ENCODE data around the gene SNURF.

DNA sequence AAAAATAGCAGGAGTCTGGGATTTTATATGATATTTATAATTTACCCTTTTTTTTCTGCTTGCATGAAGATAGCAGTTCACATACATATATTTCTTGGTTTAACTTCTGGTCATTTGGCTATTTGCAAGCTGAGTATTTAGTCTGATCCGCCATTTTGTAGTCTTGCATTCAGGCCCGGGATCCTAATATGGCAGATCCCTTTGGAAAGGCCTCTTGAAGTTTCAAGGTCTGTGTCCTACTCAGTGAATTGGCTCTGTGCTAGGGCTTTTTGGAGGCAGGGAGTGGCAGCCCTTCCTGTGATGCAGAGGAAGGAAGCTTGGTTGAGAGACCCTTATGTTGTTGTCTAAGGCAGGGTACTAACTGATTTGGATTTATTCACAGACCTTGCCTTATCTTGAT is 2.9 kb downstream of the SNURF start:
- TF ChIP-seq, protein P1, sequence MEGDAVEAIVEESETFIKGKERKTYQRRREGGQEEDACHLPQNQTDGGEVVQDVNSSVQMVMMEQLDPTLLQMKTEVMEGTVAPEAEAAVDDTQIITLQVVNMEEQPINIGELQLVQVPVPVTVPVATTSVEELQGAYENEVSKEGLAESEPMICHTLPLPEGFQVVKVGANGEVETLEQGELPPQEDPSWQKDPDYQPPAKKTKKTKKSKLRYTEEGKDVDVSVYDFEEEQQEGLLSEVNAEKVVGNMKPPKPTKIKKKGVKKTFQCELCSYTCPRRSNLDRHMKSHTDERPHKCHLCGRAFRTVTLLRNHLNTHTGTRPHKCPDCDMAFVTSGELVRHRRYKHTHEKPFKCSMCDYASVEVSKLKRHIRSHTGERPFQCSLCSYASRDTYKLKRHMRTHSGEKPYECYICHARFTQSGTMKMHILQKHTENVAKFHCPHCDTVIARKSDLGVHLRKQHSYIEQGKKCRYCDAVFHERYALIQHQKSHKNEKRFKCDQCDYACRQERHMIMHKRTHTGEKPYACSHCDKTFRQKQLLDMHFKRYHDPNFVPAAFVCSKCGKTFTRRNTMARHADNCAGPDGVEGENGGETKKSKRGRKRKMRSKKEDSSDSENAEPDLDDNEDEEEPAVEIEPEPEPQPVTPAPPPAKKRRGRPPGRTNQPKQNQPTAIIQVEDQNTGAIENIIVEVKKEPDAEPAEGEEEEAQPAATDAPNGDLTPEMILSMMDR (conservative IDR thresholded peaks at IDR 0.05 in 1 of 2, IDR thresholded peaks at IDR 0.05 in 1 of 2; ENCODE audit: low read depth in 1 of 2, low read length in 2 of 2): no peak
- no peak for TF ChIP-seq EZH2 (IDR thresholded peaks at IDR 0.05; ENCODE audit: low read length, missing control alignments)
